GM19239 (cell line): Measurements from ENCODE around the gene PRDM16.

Source experiments
- DNase-seq: peaks from one replicate; pipeline ENCODE4 v3.0.0; 2011; ENCODE audit warnings: low spot score; ENCODE audit not compliant: insufficient read length
- FAIRE-seq: peaks from 2 replicates; lab custom pipeline; 2011; peaks lifted over from hg19 to GRCh38; lab: Jason Lieb, UNC

Gene PRDM16

GRCh38 chr1:3065797-3066196 lies 3.2 kb upstream of the PRDM16 start:
- no peak for FAIRE-seq

DNA sequence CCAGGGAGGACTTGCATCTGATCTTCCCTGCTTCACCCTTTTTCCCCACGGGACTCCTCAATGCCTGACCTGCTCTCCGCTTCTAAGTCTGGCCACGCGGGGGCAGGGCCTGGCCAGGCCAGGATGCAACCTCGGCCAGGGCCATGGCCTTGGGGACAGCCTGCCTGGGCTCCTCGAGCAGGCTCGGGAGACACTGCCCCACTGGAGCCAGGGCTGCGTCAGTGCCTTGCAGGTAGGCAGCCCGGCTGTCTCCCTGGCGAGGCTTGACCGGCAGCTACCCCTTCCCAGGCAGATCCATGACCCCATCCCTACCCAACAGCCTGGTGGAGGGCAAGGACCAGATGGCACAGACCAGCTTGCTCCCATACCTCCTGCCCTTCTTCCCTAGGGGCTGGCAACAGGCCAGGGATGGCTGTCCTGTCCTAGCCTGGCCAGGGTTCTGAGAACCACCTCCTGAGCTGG lies 2.7 kb upstream of the PRDM16 start:
- FAIRE-seq (no peak), DNase-seq (no peak)

More at GRCh38 chr1:3065797-3066196, 3.2 kb upstream of the PRDM16 start:
- no peak for DNase-seq

DNA sequence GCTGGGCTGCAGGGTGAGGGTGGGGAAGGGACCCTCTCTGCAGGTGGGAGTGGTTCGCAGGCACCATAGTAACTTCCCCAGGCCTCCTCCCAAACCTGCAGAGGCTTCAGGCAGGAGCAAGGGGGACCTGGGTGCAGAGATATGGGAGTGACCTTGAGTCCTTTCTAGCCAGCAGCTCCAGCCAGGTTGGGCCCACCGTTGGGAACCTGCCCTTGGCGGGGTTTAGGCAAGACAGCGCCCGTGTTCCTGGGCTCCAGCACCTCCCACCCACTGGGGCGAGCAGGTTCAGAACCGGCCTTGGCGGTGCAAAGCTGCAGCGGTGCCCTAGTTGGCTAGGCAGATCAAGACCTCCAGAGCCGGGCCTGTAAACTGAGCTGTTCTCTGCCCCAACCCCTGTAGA lies 2.2 kb upstream of the PRDM16 start:
- no peak for DNase-seq
- FAIRE-seq = no peak

DNA sequence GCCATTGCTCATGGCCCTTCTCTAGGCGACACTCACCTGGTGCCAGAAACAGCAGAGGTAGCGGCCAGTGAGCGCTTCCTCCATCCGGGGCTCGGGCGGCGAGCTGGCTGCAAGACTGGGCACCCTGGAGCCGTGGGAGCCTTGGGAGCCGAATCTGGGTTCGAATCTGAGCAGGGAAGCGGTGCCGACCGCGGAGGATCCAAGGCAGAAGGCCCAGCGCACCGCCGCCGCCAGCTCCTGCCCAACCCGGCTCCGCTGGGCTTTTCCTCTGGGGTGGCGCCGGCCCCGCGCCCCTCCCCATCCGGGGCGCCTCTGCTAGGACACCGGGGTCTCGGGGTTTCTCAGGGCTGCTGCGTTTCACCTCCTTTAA lies 1.7 kb upstream of the PRDM16 start:
- FAIRE-seq (no peak), DNase-seq (no peak)

DNA sequence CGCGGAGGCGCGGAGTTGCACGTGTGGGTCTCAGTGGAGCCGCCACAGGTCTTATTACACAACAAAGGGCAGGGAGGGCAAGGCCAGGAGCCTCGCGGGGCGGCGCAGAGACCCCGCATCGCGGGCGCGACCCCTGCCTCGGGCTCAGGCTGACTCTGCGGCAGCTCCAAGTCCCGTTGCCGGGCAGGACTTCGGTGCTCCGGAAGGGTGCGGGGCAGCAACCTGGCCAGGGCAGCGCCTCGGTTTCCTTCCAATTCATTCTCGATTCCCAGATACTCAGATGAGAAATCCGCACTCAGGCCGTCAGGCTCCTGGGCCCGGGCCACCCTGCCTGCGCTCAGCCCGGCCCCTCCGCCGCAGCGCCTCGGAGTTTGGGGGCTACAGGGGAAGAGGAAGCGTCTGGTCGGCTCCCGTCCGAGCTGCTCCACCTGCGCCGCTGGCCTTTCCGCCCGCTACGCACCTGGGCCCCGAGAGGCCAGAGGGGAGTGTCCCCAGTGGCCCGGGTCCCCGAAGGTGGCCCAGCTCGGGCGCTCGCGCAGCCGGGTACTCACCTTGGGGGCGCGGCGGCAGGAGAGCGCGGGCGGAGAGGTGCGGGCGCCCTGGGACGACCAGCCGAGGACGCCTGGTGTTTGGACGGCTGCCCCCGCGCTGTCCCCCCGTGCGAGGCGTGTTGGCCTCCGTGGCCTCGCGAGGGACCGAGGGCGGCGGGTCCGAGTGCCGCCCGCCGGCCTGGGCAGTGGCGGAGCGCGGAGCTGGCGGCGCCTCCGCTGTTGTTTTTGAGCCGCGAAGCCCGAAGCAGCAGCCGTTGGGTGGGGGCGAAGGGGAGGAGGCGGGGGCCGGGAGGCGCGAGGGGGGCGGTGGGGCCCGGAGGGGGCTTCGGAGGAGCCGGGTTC lies 1.1 kb upstream of the PRDM16 start:
- FAIRE-seq (no peak), DNase-seq (no peak)

DNA sequence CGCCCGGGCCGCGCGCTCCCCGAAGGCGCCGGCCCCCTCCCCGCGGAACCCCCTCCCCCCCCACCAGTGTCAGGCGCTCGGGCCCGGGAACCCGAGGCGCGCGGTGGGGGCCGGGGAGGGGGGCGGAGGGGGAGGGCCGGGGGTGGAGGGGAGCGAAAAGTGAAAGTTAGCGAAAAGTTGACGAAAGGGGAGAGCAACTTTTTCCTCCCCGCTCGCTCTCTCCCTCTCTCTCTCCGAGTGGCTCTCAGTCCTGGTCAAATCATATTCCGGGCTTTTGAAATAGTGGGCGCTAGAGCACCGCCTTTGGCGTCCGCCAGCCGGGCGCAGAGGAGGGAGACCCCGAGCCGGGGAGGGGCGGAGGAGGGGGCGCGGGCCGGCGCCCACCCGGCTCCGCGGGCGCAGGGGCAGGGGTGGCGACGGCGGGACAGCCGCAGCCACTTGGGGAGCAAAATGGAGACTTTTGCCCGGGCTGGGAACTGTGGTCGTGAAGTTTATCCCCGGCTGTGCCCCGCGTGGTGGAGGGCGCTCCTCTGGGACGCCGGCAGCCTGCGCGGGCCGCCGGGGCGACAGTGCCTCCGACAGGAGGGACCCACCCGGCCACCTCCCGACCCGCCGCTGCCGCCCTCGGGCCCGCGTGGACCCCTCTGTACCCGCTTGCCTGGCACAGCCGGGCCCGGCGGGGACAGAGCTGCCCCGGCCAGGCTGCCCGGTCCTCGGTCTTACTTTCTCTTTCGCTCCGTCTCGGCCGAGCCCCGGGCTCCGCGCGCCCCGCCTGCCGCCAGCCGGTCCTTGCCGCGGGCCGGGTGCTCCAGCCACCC lies 697 bp downstream of the PRDM16 start:
- no peak for FAIRE-seq
- no peak for DNase-seq

DNA sequence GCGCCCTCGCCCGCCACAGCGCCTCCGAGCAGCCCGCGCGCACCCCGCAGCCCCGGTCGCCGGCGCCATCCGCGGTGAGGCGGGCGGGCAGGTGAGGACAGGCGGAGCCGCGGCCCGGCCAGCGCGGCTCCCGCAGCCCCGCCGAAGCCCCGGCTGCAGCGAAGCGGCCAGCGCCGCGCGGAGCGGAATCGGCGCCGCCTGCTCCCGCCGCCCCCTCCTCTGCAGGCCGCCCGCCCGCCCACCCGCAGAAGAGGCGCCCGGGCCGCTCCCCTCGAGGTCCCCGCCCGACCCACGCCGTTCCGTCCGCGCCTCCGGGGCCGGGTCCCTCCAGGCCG lies 1.3 kb downstream of the PRDM16 start:
- no peak for DNase-seq
- no peak for FAIRE-seq

- FAIRE-seq = no peak
- DNase-seq = no peak
Measured at GRCh38 chr1:3070644-3071564, 1.9 kb downstream of the PRDM16 start.

DNA sequence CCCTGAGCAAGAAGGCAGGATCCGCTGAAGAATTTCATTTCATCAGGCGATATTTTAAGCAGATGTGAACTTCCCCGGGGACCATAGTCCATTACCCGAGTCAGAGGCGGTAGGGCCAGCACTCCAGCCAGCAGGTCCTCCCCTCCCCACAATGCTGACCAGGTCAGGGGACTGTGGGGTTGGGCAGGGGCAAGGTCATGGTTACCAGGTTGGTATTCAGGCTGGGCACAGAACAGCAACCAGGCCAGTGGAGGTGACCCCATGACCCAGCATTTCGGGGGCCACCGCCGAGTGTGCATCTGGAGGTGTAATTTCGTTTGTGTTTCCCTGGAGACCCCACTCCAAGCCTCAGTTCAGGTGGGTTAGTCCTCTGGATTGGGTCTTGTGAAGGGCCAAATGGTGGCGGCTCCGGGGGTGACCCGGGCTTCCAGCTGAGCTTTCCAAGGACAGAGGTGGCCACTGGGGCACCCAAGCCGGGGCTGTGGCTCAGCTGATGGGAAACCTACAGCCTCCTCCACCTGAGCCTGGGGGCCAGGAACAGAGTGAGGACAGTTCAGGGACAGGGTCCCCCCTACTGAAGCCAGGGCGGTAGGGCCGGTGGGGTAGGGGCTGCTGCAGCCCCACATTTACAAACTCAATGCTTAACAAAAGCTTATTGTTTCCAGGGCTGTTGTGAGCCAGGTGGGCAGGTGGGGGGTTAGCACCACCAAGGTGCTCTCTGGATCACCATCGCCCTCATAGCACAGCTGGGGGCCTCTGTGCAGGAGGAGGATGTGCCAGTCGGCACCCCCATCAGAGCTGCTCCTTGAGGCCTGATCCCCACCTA lies 2.8 kb downstream of the PRDM16 start:
- DNase-seq (no peak), FAIRE-seq (no peak)

DNA sequence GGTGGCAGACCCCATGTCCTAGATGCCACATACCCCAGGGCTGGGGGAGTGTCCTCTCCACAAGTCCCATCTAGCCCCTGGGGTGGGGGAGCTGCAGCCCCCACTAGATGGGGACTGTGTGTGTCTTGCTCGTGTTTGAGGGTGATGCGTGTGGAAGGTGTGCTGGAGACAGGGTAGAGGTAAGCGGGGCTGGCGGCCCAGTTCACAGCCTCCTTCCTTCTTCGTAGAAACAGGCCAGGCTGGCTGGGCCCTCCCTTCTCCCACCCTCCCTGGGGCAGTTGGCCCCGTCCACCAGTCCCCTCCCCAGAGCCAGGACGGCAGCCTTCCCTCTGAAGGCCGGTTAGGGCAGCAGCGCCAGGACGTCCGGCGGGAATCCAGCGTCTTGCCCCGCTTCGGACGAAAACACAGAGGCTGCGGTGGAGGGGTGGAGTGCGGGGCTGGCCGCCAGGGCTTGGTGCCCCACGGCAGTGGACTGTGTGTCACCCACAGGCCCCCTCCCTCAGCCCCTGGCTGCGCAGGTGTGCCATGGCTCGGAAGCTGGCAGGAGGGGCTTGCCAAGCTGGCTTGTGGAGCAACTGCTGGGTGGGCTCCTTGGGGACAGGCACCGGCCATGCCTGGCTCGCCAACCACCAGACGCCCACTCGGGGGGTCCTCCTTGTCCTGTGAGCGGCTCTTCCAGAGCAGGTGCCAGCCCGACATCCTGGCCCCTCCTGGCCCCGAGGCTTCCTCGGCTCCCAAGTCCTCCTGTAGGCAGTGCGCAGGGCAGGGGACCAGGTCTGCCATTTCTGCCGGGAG lies 3.6 kb downstream of the PRDM16 start:
- DNase-seq (no peak), FAIRE-seq (no peak)

DNA sequence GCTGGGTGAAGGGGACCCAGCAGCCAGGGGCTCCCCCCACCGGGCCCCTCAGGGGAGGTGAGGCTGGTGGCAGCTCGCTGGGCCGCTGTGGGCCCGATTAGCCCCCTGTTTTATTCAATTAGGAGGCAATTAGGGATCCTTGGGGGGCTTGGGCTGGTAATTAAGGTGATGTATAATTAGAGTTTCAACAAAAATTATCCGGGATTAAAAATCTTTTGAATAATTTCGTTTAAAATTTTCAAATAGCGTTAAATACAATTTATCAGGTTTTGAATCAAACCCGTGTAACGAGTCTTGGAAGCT lies 4.1 kb downstream of the PRDM16 start:
- DNase-seq (no peak), FAIRE-seq (no peak)

DNA sequence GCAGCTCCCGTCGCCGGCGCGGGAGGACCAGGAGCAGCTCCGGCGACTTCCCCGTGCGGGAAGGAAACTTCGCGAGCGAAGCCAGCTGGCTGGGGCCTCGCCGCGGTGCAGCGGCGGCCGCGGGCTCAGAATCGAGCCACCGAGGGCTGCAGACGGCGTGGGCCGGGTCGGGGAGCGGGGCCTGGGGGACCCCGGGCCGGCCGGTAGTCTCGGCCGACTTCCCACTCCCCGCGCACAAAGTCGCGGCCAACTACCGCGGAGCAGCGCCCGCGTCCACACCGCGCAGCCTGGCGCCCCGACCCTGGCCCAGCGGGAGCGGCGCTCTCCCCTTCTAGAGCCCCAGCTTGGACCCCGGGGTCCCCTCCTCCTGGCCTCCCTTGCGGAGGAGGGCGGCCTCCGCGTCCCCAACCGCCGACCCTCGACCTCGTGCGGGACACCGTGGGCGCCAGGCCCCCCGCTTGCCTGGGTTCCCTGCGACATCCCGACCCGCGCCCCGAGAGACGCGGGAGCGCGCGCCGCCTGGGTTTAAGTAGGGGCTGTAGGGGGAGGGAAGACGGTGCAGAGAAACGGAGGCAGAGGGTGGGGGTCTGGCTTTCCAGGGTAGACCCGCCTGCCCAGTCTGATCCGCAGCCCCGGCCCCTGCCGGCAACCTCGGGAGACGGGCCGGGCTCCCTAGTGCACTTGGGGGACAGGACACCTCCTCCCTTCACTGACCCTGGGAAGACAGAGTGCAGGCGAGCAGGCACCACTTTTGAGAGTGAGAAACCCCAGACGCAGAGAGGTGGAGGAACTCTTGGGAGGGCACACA lies 4.7 kb downstream of the PRDM16 start:
- DNase-seq (no peak), FAIRE-seq (no peak)

DNA sequence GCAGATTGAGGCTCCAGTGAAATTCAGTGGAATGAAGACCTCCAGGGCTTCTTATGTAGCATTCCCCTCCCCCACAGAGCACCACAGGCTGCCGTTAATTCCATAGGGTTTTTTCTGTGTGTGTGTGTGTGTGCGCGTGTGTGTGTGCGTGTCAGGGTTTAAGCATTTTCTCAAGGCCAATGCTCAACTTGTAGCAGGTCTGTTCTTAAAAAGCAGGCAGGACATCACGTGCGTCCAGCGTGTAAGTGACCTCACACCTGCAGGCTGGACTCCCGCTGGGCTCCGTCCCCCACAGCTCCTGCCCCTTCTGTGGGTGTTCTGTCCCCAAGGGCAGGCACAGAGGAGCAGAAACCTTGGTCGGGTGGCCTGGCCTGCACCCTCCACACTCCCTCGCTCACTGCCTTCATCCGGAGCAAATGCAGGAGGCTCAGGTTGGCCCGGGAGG lies 5.3 kb downstream of the PRDM16 start:
- no peak for DNase-seq
- FAIRE-seq = no peak

DNA sequence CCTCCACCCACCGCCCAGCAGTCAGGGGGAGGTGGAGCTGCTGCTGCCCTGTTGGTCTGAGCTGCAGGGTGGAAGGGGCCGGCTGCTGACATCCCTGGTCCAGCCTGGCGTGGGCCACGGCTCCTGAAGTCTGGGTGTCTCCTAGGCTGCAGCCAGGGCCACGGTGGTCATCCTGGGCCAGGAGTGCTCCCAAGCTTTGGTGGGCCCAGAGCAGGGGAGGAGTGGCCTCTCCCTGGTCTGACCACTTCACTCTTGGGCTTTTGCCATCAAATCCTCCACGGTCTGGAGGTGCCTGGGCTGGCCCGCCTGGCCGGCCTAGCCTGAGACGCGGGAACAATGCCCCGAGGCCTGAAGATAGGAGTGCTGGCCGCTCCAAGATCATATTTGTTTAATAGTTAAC lies 5.8 kb downstream of the PRDM16 start:
- FAIRE-seq = no peak
- no peak for DNase-seq

DNA sequence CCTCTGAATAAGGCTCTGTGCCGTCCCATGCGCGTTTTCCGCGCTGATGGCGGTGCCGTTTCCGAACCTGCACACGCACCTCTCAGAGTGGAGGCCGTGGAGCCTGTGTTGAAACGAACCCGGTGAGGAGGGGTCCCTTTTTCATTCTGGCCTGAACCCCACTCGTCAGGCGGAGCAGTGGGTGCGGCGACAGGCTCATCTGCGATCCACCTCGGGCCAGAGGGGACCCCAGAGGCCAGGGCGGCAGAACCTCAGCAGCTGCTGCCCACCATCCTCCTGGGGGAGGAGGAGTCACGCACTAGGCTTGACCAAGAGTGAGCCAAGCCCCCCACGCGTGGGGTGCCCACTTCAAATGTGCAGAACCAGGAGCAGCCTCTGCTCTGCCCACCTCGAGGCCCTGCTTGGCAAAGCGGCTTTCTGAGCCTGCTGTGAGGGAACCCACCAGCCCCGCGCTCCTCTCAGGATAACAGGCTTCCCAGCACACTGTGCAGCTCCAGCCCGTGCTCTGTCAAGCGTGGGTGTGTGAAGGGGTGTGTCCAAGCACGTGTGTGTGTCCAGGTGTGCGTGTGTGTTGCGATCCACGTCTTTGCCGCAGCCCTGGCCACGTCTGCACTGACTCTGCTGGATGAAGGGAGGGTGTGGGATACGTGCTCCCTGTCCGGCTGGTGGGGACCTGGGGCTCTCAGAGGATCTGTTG lies 6.8 kb downstream of the PRDM16 start:
- no peak for FAIRE-seq
- DNase-seq = no peak

- FAIRE-seq = no peak
- no peak for DNase-seq
Measured at GRCh38 chr1:3076363-3076740, 7.3 kb downstream of the PRDM16 start.

- DNase-seq = no peak
- FAIRE-seq = no peak
Measured at GRCh38 chr1:3077081-3077480, 8.1 kb downstream of the PRDM16 start.

GRCh38 chr1:3077561-3077960 lies 8.6 kb downstream of the PRDM16 start:
- FAIRE-seq (no peak), DNase-seq (no peak)
